IMR-90 (cell line): ENCODE data around the gene RTN1. TPM values are rescaled to one million over a fixed set of nuclear protein-coding genes. Genes with fewer than 3 reads are reported as not detected.
A peak's percentile ranks its signal among the peaks of the same experiment; 100 is the strongest.

Source experiments
- ATAC-seq: fragments of 200-7000 bp; cut with Tn5 transposase; 2 replicates; pipeline ENCODE4 v1.9.1; 2020; ENCODE audit warnings: low read depth, mild to moderate bottlenecking, moderate library complexity
- BruUV-seq: library from RNA; stranded (reverse); fragments of 400-500 nt; replicated peaks from 2 replicates; lab custom pipeline; 2021; lab: Mats Ljungman, UMichigan
- CTCF ChIA-PET: fragments of 300-600 bp; formaldehyde crosslinking; extraction: SDS; loops from one replicate; lab custom pipeline; 2021; ENCODE audit warnings: antibody characterized with exemption; lab: Yijun Ruan, JAX
- POLR2A ChIA-PET: fragments of 300-600 bp; sonication (Branson Sonifier 250); formaldehyde crosslinking; loops from one replicate; lab custom pipeline; 2022; ENCODE audit warnings: antibody characterized with exemption; ENCODE audit not compliant: unreplicated experiment; lab: Charles Lee
- DNase-seq: peaks from one replicate; pipeline ENCODE4 v3.0.0; 2013
- H2AFZ ChIP-seq: replicated peaks from 2 replicates; pipeline ENCODE3; 2013; ENCODE audit warnings: low read length, mild to moderate bottlenecking; ENCODE audit not compliant: poor library complexity
- H2AK5ac ChIP-seq: 2 replicates; pipeline ENCODE4 v1.6.1; 2013; ENCODE audit warnings: low read depth, low read length, inconsistent platforms
- H2AK9ac ChIP-seq: replicated peaks from 2 replicates; pipeline ENCODE3; 2013; ENCODE audit warnings: mild to moderate bottlenecking, low read depth, low read length, moderate library complexity; ENCODE audit not compliant: poor library complexity
- H2BK120ac ChIP-seq: 2 replicates; pipeline ENCODE4 v1.6.1; 2013; ENCODE audit warnings: low read depth, low read length, inconsistent platforms
- H2BK15ac ChIP-seq: 3 replicates; pipeline ENCODE4 v1.6.1; 2013; ENCODE audit warnings: low read depth, low read length, inconsistent platforms
- H2BK20ac ChIP-seq: 2 replicates; pipeline ENCODE4 v1.6.1; 2013; ENCODE audit warnings: low read depth, mild to moderate bottlenecking, inconsistent platforms, low read length, moderate library complexity
- H2BK5ac ChIP-seq: 2 replicates; pipeline ENCODE4 v1.6.1; 2013; ENCODE audit warnings: mild to moderate bottlenecking, low read depth, low read length, inconsistent platforms; ENCODE audit not compliant: poor library complexity, severe bottlenecking
- H3K14ac ChIP-seq: replicated peaks from 2 replicates; pipeline ENCODE4 v1.6.1; 2013; ENCODE audit warnings: low read depth, low read length, inconsistent platforms
- H3K18ac ChIP-seq: 2 replicates; pipeline ENCODE4 v1.6.1; 2013; ENCODE audit warnings: low read depth, low read length, control low read depth
- H3K23ac ChIP-seq: 2 replicates; pipeline ENCODE4 v1.6.1; 2013; ENCODE audit warnings: low read depth, low read length, inconsistent platforms
- H3K27ac ChIP-seq: 2 replicates; pipeline ENCODE4 v1.5.1; 2013; ENCODE audit warnings: mild to moderate bottlenecking, control low read depth, low read length; ENCODE audit not compliant: insufficient read depth
- H3K27me3 ChIP-seq: 2 replicates; pipeline ENCODE4 v1.6.1; 2013; ENCODE audit warnings: low read length; ENCODE audit not compliant: control insufficient read depth, insufficient read depth
- H3K36me3 ChIP-seq: 2 replicates; pipeline ENCODE4 v1.6.1; 2013; ENCODE audit warnings: low read length, mixed read lengths; ENCODE audit not compliant: control insufficient read depth, insufficient read depth
- H3K4ac ChIP-seq: 2 replicates; pipeline ENCODE4 v1.6.1; 2013; ENCODE audit warnings: low read depth, low read length, inconsistent platforms
- H3K4me1 ChIP-seq: 2 replicates; pipeline ENCODE4 v1.6.1; 2013; ENCODE audit warnings: low read length, mixed read lengths; ENCODE audit not compliant: control insufficient read depth, insufficient read depth
- H3K4me2 ChIP-seq: 2 replicates; pipeline ENCODE4 v1.6.1; 2013; ENCODE audit warnings: low read depth, mild to moderate bottlenecking, control low read depth, low read length, moderate library complexity
- H3K4me3 ChIP-seq: 2 replicates; pipeline ENCODE4 v1.5.1; 2013; ENCODE audit warnings: low read depth, mild to moderate bottlenecking, control low read depth, low read length, moderate library complexity; ENCODE audit not compliant: insufficient read depth
- H3K56ac ChIP-seq: 2 replicates; pipeline ENCODE4 v1.6.1; 2013; ENCODE audit warnings: low read length, inconsistent platforms; ENCODE audit not compliant: insufficient read depth; ENCODE audit errors: extremely low read depth
- H3K79me1 ChIP-seq, 2 experiments: 2 replicates each; pipeline ENCODE4 v1.6.1; 2013; ENCODE audit warnings: low read length in 2 of 2, inconsistent platforms in 1 of 2, low read depth in 1 of 2
- H3K9ac ChIP-seq: 2 replicates; pipeline ENCODE4 v1.6.1; 2013; ENCODE audit warnings: low read depth, low read length, control low read depth
- H3K9me1 ChIP-seq: 2 replicates; pipeline ENCODE4 v1.6.1; 2013; ENCODE audit warnings: low read length, inconsistent platforms; ENCODE audit not compliant: insufficient read depth
- H3K9me3 ChIP-seq: 2 replicates; pipeline ENCODE4 v1.6.1; 2013; ENCODE audit warnings: low read length; ENCODE audit not compliant: control insufficient read depth, insufficient read depth
- H4K20me1 ChIP-seq: 2 replicates; pipeline ENCODE4 v1.6.1; 2013; ENCODE audit warnings: low read length, inconsistent platforms; ENCODE audit not compliant: insufficient read depth
- H4K5ac ChIP-seq: 2 replicates; pipeline ENCODE4 v1.6.1; 2013; ENCODE audit warnings: mild to moderate bottlenecking, low read depth, low read length, control low read depth
- H4K8ac ChIP-seq, 2 experiments: 2 replicates each; pipeline ENCODE4 v1.6.1; 2013; ENCODE audit warnings: low read depth in 2 of 2, low read length in 2 of 2, control low read depth in 1 of 2, inconsistent platforms in 1 of 2
- H4K91ac ChIP-seq: 2 replicates; pipeline ENCODE4 v1.6.1; 2013; ENCODE audit warnings: low read depth, low read length, inconsistent platforms; ENCODE audit not compliant: insufficient read depth
- BHLHE40 ChIP-seq: fragments of 150-350 bp; IDR thresholded peaks from 2 replicates; pipeline ENCODE4 v1.6.1; 2016; ENCODE audit warnings: mild to moderate bottlenecking, low read depth, low read length
- CEBPB ChIP-seq: IDR thresholded peaks from 2 replicates; pipeline ENCODE4 v1.6.1; 2012; ENCODE audit warnings: low read depth, low read length, improper control_type of control experiment
- CHD1 ChIP-seq: IDR thresholded peaks from 2 replicates; pipeline ENCODE4 v1.6.1; 2012; ENCODE audit warnings: low read depth, low read length, improper control_type of control experiment
- CTCF ChIP-seq: conservative IDR thresholded peaks from 2 replicates; pipeline ENCODE4 v1.5.1; 2012; ENCODE audit warnings: mild to moderate bottlenecking, low read depth, low read length, improper control_type of control experiment
- FOS ChIP-seq: fragments of 150-350 bp; IDR thresholded peaks from 2 replicates; pipeline ENCODE4 v1.6.1; 2016; ENCODE audit warnings: low read depth, low read length
- MAFK ChIP-seq: IDR thresholded peaks from 2 replicates; pipeline ENCODE4 v1.6.1; 2012; ENCODE audit warnings: low read depth, low read length, improper control_type of control experiment
- MAZ ChIP-seq: IDR thresholded peaks from 2 replicates; pipeline ENCODE4 v1.6.1; 2012; ENCODE audit warnings: low read depth, mild to moderate bottlenecking, low read length, improper control_type of control experiment, moderate library complexity, borderline replicate concordance
- NFE2L2 ChIP-seq: fragments of 150-350 bp; IDR thresholded peaks from 2 replicates; pipeline ENCODE4 v1.6.1; 2016; ENCODE audit warnings: low read depth, mild to moderate bottlenecking, low read length
- POLR2A ChIP-seq: IDR thresholded peaks from 2 replicates; pipeline ENCODE4 v1.6.1; 2012; ENCODE audit warnings: mild to moderate bottlenecking, low read depth, low read length
- RAD21 ChIP-seq: IDR thresholded peaks from 2 replicates; pipeline ENCODE4 v1.6.1; 2012; ENCODE audit warnings: low read length, improper control_type of control experiment
- RCOR1 ChIP-seq: IDR thresholded peaks from 2 replicates; pipeline ENCODE4 v1.6.1; 2012; ENCODE audit warnings: mild to moderate bottlenecking, low read length, improper control_type of control experiment; ENCODE audit not compliant: insufficient replicate concordance
- SMC3 ChIP-seq: fragments of 150-350 bp; IDR thresholded peaks from 2 replicates; pipeline ENCODE4 v1.6.1; 2016; ENCODE audit warnings: low read depth, mild to moderate bottlenecking, antibody characterized with exemption, low read length, moderate library complexity
- WGBS, 2 experiments: methylation state at CpG; one replicate each; pipeline versions ENCODE4 v1.1.5 to v1.1.7; 2013; ENCODE audit warnings: missing lambda C conversion rate in 2 of 2; ENCODE audit not compliant: insufficient read length in 1 of 2; ENCODE audit errors: extremely low coverage in 2 of 2; 5-methylcytosine and 5-hydroxymethylcytosine counted together
- dilution Hi-C: fragments of 300-500 bp; cut with HindIII; formaldehyde crosslinking; loops from one replicate; pipeline ENCODE4 v1.14.3; 2018; ENCODE audit warnings: low sequenced_read_pairs; ENCODE audit not compliant: unreplicated experiment
- in situ Hi-C: fragments of 300-500 bp; cut with MboI; formaldehyde crosslinking; loops from 3 replicates; pipeline ENCODE4 v1.14.3; 2019; ENCODE audit warnings: low sequenced_read_pairs, inconsistent platforms, mixed read lengths
- intact Hi-C: fragments of 100-400 bp; cut with micrococcal nuclease; formaldehyde crosslinking; loops from 2 replicates; pipeline ENCODE4 v1.10.0; 2022
- polyA plus RNA-seq, 3 experiments: library from polyadenylated mRNA; depleted of rRNA; stranded (reverse); fragments of >200 nt; gene quantifications; 2 replicates each; pipeline ENCODE4 v1.2.3, GENCODE V29; 2012; ENCODE audit warnings: low replicate concordance in 1 of 3
- total RNA-seq: library from RNA; depleted of rRNA; stranded (reverse); fragments of >200 nt; gene quantifications from 2 replicates; pipeline ENCODE4 v1.2.3, GENCODE V29; 2012

RTN1 gene
- total and polyA plus RNA-seq, 2 of the 4 experiments (the other 2 are of a cell fraction): 0.18 to 0.46 TPM

- no peak overlapping the region for H3K14ac ChIP-seq
- intact Hi-C loops (no loop called here), in situ Hi-C loops (no loop called here), dilution Hi-C loops (no loop called here)
- CTCF ChIA-PET: interaction anchor here (1.4 kb wide), 1 partner anchor 27 kb away, joined by 3 read pairs; no protein-coding TSS in a partner anchor
- H3K4ac ChIP-seq: no peak overlapping the region
- no peaks in the 10 kb centered on the region for H3K9me1 ChIP-seq
- no peak overlapping the region for H3K18ac ChIP-seq
- H4K91ac ChIP-seq: no peak overlapping the region
- no peak overlapping the region for H3K9ac ChIP-seq
- no TSS peak for BruUV-seq
- H2AK5ac ChIP-seq: no peak overlapping the region
- peak overlapping the region; percentile 91 for H2AFZ ChIP-seq
- H2BK15ac ChIP-seq: no peak overlapping the region
- peaks cover 24% of the 10 kb centered on the region for H3K27me3 ChIP-seq
- peak overlapping the region; percentile 73 for H2AK9ac ChIP-seq
- TF ChIP-seq MAZ (no peak), RCOR1 (no peak), NFE2L2 (no peak), RAD21 (no peak), CTCF (no peak), CEBPB (no peak), FOS (no peak), BHLHE40 (no peak), CHD1 (no peak), MAFK (no peak), POLR2A (no peak), SMC3 (no peak)
- H2BK120ac ChIP-seq: no peak overlapping the region
- no peak overlapping the region for H4K5ac ChIP-seq
- DNase-seq (no peak), ATAC-seq (no peak)
- H2BK5ac ChIP-seq: no peak overlapping the region
- H2BK20ac ChIP-seq: no peak overlapping the region
- POLR2A ChIA-PET: no interaction called here
- WGBS, 2 experiments: no CpG with 5 or more reads among the region's 4 CpGs
- no peak overlapping the region for H3K23ac ChIP-seq
- no peaks in the 10 kb centered on the region for H4K20me1 ChIP-seq
- H3K4me1 ChIP-seq: no peaks in the 10 kb centered on the region; the same call in 1 of the 2 replicates
- H4K8ac ChIP-seq: no peak overlapping the region
- H3K27ac ChIP-seq: no peak overlapping the region
- H3K79me1 ChIP-seq: no peaks in the 10 kb centered on the region
- H3K56ac ChIP-seq: no peak overlapping the region
- H3K4me3 ChIP-seq: peak overlapping the region; percentile 69
- H3K4me2 ChIP-seq: peak overlapping the region; percentile 100
- H3K36me3 ChIP-seq: no peaks in the 10 kb centered on the region
- H3K9me3 ChIP-seq: no peaks in the 10 kb centered on the region
These were observed 555 bp upstream of the RTN1 start for GRCh38 chr14:59871166-59871495.
